ENCODE data around the gene C19orf73. TPM values are rescaled to one million over a fixed set of nuclear protein-coding genes. Genes with fewer than 3 reads are reported as not detected.

The C19orf73 gene, protein sequence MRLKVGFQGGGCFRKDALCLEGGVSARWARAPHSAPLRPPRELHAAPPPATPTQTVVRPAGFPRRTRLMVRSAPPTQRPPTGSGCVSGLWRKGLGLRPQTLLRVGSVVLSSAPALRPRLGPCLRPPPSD
- polyA plus RNA-seq (ENCODE audit: insufficient read length in 4 of 4): 1 to 10 TPM in 1 of 4 donors, under 1 TPM in 3; 0.59 to 1.2 (median 0.86) TPM

DNA sequence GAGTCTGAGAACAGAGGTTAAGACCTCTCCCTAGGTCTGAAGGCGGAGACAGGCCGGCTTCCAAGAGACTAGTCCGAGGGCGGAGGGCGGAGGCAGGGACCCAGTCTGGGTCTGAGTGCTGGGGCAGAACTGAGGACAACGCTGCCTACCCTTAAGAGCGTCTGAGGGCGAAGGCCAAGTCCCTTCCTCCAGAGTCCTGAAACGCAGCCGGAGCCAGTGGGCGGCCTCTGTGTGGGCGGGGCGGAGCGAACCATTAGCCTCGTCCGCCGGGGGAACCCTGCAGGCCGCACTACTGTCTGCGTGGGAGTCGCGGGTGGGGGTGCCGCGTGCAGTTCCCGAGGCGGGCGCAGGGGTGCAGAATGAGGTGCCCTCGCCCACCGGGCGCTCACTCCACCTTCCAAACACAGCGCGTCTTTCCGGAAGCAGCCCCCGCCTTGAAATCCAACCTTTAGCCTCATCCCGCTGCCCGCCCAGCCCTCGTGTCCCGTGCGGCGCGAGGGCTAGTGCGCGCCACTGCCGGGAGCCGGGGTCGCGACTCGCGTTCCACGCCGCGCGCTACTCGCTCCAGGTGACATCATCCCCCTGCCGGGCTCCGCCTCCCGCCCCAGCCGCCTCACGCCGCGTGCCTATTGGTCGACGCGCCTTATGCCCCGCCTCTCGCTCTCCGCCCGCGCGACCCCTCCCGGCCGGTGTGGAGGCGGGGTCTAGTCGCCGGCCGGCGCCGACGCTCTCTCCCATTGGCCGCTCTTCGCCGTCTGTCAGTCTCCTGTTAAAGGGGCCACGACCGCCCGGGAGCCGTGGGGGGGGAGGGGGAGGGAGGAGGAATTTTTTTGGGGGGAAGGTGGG, at the start of gene C19orf73:
C19orf73 (minus strand) TSS at position 579 of the 846 bp plus-strand sequence; CDS start at position 458, 121 bp downstream.
- peak; percentile 85 to 93 (median 88) for DNase-seq (ENCODE audit: low read depth in 4 of 4, low spot score in 3 of 4)

DNA sequence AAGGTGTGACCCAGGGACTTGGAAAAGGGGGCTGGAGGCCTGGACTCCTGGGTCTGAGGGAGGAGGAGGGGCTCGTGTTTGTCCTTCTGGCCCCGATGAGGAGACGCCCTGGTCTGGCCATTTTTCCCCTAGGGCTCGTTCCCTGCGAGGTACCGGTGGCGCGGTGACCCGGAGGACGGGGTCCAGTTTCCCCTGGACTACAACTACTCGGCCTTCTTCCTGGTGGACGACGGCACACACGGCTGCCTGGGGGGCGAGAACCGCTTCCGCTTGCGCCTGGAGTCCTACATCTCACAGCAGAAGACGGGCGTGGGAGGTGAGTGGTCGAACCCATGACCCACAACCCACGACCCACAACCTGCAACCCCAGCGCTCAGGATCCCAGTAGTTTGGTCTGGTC, 49.5 kb upstream of the C19orf73 start:
- DNase-seq (ENCODE audit: low read depth in 4 of 4, low spot score in 3 of 4): no peak

DNA sequence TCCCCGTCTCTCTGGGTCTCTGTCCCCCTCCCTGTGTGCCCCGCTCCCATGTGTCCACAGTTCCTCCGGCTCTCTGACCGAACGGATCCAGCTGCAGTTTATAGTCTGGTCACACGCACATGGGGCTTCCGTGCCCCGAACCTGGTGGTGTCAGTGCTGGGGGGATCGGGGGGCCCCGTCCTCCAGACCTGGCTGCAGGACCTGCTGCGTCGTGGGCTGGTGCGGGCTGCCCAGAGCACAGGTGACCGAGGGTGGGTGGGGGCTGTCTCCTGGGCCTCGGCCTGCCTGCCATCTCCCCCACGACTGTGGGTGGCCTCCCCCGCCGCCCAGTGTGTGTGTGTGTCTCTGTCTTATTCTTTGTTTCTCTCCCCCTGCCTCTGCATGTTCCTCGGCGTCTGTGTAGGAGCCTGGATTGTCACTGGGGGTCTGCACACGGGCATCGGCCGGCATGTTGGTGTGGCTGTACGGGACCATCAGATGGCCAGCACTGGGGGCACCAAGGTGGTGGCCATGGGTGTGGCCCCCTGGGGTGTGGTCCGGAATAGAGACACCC, 49.0 kb upstream of the C19orf73 start:
- no peak for DNase-seq (ENCODE audit: low read depth in 4 of 4, low spot score in 3 of 4)

DNA sequence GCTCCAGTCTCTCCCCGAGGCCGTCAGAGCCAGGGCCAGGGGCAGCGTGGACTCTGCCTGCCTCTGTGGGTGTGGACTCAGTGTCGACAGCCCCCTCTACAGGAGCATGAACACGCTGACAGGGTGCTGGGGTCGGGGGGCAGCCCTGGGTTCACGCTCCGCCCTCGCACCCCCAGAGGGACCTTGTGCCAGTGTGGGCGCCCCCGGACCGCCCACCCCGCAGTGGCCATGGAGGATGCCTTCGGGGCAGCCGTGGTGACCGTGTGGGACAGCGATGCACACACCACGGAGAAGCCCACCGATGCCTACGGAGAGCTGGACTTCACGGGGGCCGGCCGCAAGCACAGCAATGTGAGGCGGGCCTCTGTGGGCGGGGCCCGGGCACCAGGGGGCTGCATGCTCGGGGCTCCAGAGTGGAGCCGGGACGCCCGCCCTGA, 46.9 kb upstream of the C19orf73 start:
- DNase-seq (ENCODE audit: low read depth in 4 of 4, low spot score in 3 of 4): no peak

DNA sequence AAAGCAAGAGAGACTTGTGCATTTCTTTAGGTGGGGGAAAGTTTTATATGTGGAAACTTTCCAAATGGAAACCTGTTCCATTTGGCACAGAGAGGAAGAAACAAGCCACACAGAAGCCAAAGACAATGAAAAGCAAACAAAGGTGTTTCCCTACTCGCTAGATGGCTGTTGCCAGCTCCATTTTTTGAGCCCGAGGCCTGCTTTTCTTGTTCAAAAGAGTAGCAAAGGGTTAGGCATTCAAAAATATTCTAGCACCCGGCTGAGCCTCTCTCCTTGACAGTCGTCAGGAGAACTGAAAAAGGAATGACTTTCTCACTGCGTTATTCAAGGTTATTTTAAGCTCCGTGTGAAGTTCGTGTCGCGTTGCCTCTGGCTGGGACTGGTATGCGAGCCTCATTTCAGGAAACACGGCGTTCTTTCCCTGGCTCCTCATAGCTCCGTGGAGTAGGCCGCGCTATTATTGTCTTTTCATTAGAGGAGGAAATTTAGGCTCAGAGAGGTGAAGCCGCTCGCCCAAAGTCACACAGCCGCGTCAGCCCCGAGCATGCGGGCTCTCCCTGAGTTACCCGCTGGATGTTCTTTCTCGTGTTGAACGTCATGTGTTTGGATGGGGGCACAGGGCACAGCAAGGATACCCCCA, 46.3 kb upstream of the C19orf73 start:
- no peak for DNase-seq (ENCODE audit: low read depth in 4 of 4, low spot score in 3 of 4)

DNA sequence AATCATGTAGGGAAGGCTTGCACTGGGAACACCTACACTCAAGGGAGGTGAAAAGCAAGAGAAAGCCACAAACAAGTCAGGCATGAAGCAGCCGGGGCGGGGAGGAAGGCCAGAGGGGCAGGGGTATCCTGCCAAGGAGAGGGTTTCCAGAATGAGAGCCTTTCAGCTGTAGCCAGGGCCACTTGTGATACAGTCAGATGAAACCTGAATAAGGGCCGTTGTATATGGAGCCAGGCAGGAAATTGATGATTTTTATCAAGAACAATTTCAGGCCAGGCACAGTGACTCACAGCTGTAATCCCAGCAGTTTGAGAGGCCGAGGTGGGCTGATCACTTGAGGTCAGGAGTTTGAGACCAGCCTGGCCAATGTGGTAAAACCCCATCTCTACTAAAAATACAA, 43.0 kb upstream of the C19orf73 start:
- DNase-seq (ENCODE audit: low read depth in 4 of 4, low spot score in 3 of 4): no peak

DNA sequence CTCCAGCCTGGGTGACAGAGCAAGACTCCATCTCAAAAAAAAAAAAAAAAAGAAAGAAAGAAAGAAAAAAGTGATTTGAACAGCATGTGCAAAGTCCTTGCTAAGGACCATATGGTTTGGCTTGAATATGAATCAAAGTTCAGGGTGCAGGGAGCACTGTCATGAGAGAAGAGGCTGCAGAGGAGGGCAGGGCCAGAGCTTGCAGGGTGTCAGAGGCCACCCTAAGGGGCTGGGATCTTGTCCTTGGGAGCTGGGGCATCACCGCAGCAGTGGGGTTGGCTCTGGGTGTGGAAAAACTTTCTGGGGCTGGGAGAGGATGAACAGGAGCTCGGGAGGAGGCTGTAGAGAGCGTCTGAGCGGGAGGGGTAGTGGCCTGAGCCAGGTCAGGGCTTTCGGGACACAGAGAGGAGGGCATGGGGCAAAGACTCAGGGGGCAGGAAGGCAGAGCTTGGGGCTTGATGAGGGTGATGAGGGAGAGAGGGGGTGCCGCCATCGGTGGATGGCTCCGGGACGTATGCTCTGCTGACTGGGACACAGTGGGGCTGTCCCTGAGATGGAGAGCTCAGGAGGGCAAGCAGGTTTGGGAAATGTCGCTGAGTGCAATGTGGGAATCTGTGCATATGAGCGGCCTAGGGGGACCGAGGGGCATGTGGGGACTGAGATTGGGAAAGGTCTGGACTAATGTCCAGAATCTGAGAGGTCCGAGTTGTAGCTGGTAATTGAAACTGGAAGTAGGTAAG, 41.7 kb upstream of the C19orf73 start:
- no peak for DNase-seq (ENCODE audit: low read depth in 4 of 4, low spot score in 3 of 4)

DNA sequence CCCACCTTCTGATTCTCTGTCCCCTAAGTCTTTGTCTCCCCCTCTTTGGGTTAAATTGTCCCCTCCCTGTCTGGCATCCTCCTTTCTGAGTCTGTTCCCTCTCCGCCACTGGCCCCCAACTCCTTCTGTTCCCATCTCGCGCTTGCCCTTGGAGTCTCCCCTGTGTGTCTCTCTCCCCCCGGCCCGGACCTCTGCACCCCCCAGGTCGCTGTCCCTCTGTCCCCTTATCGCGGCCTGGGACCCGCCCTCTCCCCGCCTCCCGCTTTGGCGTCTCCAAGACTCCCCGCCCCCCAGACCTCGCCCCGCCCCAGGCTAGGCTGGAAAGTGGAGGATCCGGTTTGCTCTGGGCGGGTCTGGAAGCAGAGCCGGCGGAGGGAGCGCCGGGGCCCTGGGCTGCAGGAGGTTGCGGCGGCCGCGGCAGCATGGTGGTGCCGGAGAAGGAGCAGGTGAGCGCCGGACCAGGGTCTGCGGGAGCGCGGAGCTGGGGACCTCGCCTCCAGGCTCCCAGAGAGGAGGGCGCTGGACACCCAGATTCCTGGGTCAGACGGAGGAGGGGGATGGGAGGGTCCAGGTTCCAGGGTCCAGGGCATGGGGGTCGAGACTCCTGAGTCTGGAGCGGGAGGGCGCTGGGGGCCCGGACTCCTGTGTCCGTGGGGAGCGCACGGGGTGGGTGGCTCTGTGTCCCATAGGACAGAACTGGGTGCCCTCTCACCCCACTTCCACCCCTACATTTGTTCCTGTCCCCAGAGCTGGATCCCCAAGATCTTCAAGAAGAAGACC, 38.7 kb upstream of the C19orf73 start, which contains the start of gene TRPM4:
TRPM4 (plus strand) TSS at position 348 of the 780 bp plus-strand sequence; CDS start at position 423, 75 bp downstream.
- peak in 2 of 4 donors; percentile 86 to 87 for DNase-seq (ENCODE audit: low read depth in 4 of 4, low spot score in 3 of 4)

DNA sequence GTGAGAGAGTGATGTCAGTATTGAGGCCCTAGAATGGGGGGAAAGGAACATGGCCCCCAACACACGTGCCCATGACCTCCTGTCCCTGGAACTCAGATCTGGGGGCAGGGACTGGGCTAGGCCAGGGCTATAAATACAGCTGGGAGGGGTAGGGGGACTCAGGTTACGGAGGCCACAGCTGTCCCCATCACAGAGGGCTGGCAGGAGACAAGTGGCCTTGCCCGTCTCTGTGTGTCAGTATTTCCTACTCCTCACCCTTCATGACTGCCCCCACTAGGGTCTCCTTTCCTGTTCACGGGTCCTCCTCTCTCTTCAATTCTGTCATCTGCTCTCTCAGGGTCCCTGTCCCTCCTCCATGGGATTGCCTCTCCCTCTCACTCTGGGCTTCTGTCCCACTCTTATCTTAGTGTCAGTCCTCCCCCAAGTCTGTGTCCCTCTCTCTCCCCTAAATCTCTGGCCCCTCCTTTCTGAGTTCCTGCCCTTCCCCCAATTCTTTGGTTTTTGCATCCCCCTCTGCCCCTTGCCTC, 36.9 kb upstream of the C19orf73 start:
- DNase-seq (ENCODE audit: low read depth in 4 of 4, low spot score in 3 of 4): no peak

DNA sequence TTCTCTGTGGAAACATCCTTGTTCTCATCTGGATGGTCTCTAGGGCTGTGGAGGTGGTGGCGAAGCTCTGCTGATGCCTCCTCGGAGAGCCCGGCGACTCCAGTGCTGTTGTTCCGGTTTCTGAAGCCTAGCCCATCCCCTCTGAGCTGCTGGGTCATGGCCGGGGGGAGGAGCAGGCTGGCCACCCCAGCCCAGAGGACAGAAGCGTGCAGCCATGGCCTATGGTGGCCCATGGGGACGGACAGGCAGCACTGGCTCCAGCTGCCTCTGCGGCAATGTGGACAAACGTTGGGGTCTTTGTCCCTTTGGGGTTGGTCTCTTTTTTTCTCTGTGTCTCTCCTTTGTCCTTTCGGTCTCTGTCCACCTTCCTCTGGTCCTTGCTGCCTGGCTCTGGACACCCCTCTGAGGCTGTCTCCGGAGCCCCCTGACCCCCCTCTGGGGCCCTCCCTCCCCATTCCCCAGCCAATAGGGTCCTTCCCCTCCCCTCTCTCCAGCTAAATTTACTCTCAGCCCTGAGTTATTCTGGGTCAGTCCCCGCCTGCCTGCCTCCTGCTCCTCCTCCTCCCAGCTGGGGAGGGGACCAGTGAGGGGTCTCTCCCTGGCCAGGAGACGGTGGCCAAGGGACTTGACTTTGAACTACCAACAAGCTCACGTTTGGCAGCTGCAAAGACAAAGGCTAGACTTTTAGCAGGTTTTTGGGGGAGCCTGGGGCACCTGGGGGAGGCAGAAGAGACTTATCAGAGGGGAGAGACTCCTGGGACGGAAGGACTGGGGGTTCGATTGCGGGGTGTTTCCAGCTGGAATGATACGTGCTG, 36.3 kb upstream of the C19orf73 start, which contains the start of gene HRC:
HRC (minus strand) TSS at position 392 of the 815 bp plus-strand sequence; CDS start at position 233, 159 bp downstream.
- no peak for DNase-seq (ENCODE audit: low read depth in 4 of 4, low spot score in 3 of 4)

DNA sequence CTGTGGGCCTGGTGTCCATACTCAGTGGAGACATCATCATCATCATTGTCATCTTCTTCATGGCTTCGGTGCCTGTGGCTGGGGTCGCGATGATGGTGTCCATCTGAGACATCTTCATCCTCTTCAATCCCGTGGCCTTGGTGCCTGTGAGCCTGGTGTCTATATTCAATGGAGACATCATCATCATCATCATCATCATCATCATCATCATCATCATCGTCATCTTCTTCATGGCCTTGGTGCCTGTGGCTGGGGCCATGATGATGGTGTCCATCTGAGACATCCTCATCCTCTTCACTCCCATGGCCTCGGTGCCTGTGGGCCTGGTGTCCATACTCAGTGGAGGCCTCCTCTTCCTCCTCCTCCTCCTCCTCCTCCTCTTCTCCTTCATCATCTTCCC, 35.3 kb upstream of the C19orf73 start:
- no peak for DNase-seq (ENCODE audit: low read depth in 4 of 4, low spot score in 3 of 4)

DNA sequence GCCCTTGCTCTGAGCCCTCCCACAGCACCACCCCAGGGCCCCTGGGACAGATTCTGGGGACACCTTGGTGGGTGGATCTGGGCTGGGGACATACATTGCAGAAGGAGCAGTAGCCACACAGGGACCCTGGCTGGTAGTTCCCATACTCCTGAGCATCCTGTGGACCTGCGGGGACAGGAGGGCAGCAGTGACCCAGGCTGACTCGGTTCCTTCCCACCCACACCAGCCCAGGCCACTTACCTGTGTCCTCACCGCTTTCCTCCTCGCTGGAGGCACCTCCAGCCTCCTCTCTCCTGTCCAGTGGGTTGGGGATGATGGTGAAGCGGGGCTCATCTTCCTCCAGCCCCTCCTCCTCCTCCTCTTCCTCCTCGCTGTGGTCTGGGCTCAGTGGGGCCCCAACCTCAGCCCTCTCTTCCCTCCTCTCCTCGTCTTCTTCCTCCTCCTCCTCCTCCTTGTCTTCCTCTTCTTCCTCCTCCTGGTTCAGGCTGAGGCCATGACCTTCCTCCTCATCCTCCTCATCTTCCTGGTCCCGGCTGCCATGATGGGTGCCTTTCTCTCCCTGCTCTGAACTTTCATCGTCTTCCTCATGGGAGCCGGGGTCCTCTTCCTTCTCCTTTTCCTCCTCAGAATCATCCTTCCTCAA, 34.3 kb upstream of the C19orf73 start:
- no peak for DNase-seq (ENCODE audit: low read depth in 4 of 4, low spot score in 3 of 4)

DNA sequence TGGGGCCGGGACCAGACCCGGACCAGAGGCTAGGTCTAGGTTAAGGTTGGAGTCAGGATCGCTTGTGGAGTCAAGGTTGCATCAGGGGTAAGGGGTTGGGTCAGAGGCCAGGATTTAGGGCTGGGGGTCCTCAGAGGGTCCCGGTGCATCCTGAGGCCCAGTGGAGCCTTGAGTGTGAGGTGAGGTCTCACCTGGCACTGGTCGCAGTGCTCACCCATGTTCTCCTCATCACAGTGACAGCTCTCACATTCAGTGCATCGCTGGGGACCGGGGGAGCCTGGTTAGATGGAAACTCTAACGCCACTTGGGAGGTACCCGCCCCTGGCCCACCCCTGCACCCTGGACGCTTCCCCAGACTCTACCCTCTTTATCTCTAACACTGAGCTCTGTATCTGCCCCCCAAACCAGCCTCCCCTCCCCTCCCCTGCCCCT, 33.2 kb upstream of the C19orf73 start:
- DNase-seq (ENCODE audit: low read depth in 4 of 4, low spot score in 3 of 4): no peak

DNA sequence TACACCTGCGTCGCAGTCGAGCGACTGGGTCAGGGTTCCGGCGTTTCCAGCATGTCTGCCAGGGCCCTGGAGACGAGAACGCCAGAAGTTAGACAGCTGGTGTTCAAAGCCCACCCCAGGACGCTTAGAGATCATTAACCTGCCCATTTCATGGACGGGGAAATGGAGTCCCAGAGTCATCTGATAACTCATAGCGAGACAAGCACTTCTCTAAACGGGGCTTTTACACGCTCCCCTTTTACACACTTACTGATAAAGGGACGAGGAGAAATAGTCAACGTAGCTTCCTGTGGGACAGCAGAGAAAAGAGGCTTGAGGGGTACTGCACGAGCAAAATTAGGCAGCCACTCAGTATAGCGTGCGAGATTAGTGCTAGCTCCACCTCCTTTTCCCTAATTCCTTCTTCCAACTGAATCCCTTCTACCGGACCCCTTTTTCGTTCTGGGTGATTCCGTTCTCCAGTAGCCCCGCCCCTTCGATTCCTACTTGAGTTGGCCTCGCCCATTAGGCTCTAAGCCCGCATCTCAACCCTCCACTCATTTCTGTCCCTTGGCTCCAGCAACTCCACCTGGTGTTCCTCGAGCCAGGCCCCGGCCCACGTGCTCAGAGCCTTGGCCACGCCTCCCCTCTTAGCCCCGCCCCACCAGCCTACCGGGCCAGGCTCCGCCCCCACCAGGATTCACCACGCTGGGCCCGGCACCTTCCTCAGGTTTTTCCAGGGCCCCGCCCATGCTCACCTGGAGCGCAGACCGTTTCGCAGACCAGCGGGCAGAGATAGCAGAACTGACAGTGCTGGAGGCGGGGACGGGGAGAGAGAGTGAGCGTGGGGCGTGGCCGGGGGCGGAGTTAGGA, 32.5 kb upstream of the C19orf73 start:
- DNase-seq (ENCODE audit: low read depth in 4 of 4, low spot score in 3 of 4): no peak

DNA sequence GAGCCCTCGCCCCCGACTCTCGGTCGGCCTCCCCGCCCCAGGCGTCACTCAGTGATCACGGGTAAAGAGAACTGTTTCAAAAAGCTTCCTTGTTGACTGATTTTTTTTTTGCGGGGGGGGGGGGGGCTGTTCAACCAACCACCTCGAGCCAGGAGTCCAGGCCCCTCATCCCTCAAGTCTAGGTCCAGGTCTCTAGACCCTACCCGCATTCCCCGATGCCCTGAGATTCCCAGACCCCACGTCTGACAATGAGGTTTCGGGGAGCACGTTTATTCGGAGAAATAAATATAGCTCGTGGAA, 32.0 kb upstream of the C19orf73 start:
- DNase-seq (ENCODE audit: low read depth in 4 of 4, low spot score in 3 of 4): no peak

DNA sequence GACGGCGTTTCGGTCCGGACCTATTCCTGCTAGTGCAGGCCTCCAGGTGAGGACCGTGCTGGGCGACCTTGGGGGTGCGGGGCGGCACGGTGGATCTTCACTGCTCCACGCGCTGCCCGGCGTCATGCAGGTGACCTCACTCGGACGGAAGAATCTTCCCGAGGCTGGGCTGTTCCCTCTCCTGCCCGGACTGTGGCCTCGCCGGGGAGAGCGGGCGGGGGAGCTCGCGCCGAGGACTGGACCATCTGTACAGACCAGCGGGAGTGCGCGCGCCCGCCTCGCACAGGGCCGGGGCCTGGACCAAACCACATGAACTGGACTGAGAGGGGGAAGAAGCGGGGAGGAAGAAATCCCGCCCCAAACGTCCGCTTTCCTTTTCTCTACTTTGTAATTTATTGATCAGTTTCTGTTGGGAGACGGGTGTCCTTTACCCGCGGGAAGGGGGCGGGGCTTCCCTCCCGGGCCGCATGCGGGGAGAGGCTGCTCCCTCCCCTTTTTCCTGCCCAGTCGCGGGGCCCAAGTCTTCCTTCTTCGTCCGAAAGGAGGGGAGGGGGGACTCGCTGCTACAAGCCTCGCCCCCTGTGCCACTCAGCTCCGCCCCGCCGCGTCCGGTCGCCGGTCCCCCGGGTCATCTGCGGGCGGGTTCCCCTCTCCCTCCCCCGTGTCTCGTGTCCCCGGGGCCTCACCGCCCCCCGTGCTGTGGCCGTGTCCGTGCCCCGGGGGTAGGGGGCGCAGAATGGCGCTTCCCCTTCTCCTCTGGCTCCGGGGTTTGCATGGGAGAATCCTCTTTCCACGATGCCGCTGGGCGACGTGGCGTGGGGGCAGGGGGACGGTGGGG, 31.4 kb upstream of the C19orf73 start:
- peak in 2 of 4 donors; percentile 82 to 88 for DNase-seq (ENCODE audit: low read depth in 4 of 4, low spot score in 3 of 4)

Data from right renal pelvis (tissue), 4 donors.